ENCODE data around the gene MSGN1.

DNA sequence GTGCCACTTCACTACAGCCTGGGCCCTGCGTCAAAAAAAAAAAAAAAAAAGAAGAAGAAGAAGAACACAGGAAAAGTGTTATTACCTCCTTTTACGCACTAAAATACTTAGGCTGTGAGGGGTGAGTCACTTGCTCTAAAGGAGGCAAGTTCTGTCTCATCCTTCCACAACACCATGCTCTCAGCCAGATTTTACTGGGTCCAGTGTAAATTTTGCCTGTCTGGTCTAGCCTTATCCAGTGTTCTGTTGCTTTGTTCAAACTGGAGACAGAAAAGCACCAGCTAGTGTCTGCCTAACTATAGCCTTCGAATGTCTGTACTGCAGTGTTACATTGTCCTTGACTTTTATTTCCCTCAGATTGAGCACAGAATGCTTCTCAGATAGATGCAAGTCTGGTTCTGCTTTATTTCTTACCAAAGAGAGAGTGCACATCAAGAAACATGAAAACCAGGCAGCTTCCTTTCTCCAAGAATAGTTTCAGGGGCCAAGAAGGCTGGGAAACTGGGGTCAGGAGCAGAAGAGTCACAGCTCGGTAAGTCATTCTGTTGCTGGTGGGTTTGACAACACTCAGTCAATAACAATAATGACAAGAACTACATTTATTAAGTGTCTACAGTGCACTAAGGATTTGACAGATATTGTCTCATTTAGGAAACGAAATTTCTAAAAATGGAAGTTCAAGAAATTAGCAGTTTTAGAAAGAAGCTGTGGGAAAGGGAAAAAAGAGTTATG, 3.1 kb upstream of the MSGN1 start:
- TF ChIP-seq, protein P1, sequence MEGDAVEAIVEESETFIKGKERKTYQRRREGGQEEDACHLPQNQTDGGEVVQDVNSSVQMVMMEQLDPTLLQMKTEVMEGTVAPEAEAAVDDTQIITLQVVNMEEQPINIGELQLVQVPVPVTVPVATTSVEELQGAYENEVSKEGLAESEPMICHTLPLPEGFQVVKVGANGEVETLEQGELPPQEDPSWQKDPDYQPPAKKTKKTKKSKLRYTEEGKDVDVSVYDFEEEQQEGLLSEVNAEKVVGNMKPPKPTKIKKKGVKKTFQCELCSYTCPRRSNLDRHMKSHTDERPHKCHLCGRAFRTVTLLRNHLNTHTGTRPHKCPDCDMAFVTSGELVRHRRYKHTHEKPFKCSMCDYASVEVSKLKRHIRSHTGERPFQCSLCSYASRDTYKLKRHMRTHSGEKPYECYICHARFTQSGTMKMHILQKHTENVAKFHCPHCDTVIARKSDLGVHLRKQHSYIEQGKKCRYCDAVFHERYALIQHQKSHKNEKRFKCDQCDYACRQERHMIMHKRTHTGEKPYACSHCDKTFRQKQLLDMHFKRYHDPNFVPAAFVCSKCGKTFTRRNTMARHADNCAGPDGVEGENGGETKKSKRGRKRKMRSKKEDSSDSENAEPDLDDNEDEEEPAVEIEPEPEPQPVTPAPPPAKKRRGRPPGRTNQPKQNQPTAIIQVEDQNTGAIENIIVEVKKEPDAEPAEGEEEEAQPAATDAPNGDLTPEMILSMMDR (IDR thresholded peaks at IDR 0.05; ENCODE audit: insufficient read depth, low read length, poor library complexity, severe bottlenecking): no peak
- no peak for TF ChIP-seq EZH2phosphoT487 (conservative IDR thresholded peaks at IDR 0.05; ENCODE audit: low read length)
